Fibroblast of the aortic adventitia (primary cell): Measurements from ENCODE around the gene RNF167. TPM values are rescaled to one million over a fixed set of nuclear protein-coding genes. Genes with fewer than 3 reads are reported as not detected.

Experiments
- DNase-seq: peaks from one replicate; pipeline ENCODE4 v3.0.0-alpha.2; 2010; ENCODE audit warnings: low read depth
- H3K4me3 ChIP-seq: 2 replicates; pipeline ENCODE4 v1.5.1; 2011; ENCODE audit warnings: low read depth, mild to moderate bottlenecking, control low read depth, low read length, moderate library complexity
- CTCF ChIP-seq: IDR thresholded peaks from 2 replicates; pipeline ENCODE4 v1.5.1; 2011; ENCODE audit warnings: mild to moderate bottlenecking, low read length, control low read depth, inconsistent platforms; ENCODE audit not compliant: insufficient read depth
- total RNA-seq: library from RNA; depleted of rRNA; stranded (reverse); fragments of >200 nt; gene quantifications from 2 replicates; pipeline ENCODE4 v1.2.3, GENCODE V29; 2012; ENCODE audit warnings: low replicate concordance

The RNF167 gene
- total RNA-seq: 17.2 and 26.4 TPM in 2 replicates

- H3K4me3 ChIP-seq: peak within 1 kb of the TSS; percentile 94
- no peak for TF ChIP-seq CTCF
- peak; percentile 100 for DNase-seq
Observed at GRCh38 chr17:4939796-4940554, at the start of gene RNF167, which contains the start of gene SLC25A11. Gene RNF167 (plus strand): TSS chr17:4940268. CDS start chr17:4940910, 642 bp downstream. Gene SLC25A11 (minus strand): TSS chr17:4940046. CDS start chr17:4939910, 136 bp downstream.

DNA sequence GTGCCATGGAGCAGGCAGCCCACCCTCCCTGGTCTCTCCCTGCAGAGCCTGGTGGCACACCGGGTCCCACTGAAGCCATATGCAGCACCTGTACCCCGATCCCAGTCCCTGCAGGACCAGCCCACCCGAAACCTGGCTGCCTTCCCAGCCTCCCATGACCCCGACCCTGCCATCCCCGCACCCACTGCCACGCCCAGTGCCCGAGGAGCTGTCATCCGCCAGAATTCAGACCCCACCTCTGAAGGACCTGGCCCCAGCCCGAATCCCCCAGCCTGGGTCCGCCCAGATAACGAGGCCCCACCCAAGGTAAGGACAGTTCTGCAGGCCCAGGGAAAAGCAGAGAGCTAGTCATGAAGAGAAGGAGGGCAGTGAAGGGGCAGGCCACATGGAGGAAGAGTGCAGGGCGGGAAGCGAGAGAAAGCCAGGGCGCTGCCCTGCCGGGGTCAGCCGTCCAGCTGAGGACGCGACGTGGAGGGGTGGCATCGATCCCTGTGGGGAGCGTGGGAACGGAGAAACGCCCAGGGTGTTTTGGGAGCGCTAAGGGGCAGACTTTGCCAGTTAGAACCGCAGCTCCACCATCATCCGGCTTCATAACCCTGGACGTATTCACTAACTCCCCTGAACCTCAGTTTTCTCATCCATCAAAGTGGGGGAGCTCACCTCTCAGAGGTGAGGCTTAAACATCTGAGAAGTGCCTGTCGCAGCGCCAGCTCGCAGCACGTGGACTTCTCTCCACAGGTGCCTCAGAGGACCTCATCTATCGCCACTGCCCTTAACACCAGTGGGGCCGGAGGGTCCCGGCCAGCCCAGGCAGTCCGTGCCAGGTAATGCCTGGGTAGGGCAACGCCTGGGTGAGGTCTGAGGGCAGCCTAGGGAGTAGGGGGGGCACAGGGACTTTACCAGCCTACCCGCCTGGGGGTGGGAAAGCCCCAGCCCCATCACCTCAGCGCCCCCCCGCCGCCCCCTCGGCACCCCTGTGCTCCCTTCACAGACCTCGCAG is 48.4 kb upstream of the RNF167 start:
- TF ChIP-seq CTCF: no peak
- DNase-seq: no peak
- H3K4me3 ChIP-seq: no peak overlapping the region

- TF ChIP-seq CTCF: no peak
- no peak for DNase-seq
- H3K4me3 ChIP-seq: no peak overlapping the region
Observed at GRCh38 chr17:4892499-4893221, 47.4 kb upstream of the RNF167 start.

DNA sequence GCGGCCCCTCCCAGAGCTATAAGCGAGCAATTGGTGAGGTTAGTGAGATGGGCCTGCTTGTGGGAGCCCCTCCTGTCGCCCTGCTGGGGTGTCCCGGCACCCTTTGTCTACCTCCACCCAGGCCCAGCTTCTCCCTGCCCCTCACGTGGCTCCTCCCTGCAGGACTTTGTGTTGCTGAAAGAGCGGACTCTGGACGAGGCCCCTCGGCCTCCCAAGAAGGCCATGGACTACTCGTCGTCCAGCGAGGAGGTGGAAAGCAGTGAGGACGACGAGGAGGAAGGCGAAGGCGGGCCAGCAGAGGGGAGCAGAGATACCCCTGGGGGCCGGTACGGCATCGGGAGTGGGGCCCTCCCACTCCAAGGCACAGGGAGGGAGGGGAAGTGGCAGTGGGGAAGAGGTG is 46.8 kb upstream of the RNF167 start:
- H3K4me3 ChIP-seq: no peak overlapping the region
- no peak for DNase-seq
- TF ChIP-seq CTCF: no peak

DNA sequence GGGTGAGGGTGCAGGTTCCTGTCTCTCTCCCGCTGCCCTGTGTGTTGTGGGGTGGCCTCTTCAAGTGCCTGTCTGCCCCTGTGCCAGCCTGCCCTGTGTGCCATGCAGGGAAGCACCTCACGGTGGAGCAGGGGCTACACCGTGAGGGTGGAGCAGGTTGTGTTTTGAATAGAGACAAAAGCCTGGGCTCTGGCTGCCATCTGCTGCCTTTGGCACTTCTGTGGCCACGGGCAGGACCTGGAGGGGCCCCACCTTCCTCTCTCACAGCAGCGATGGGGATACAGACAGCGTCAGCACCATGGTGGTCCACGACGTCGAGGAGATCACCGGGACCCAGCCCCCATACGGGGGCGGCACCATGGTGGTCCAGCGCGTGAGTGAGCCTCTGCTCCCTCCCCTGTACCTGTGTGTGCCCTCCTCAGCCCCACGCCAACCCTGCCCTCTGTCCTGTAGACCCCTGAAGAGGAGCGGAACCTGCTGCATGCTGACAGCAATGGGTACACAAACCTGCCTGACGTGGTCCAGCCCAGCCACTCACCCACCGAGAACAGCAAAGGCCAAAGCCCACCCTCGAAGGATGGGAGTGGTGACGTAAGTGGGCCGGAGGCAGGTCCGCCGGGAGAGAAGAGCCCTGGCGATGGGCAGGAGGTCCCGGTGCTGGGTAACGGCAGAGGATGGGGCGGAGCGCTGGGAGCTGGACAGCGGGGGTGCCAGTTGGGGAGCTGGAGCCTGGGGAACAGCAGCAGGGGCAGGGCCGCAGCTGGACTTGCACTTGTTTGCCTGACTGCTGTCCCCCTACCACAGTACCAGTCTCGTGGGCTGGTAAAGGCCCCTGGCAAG is 46.1 kb upstream of the RNF167 start:
- TF ChIP-seq CTCF: no peak
- no peak for DNase-seq
- no peak overlapping the region for H3K4me3 ChIP-seq
